Measurements from ENCODE around the gene ADISSP. TPM values are rescaled to one million over a fixed set of nuclear protein-coding genes. Genes with fewer than 3 reads are reported as not detected.

The ADISSP gene
- total and polyA plus RNA-seq, 2 of the 8 experiments (the other 6 are each of a cell fraction or from before 2014, with no cell fraction given), result 111 to 141 TPM

DNA sequence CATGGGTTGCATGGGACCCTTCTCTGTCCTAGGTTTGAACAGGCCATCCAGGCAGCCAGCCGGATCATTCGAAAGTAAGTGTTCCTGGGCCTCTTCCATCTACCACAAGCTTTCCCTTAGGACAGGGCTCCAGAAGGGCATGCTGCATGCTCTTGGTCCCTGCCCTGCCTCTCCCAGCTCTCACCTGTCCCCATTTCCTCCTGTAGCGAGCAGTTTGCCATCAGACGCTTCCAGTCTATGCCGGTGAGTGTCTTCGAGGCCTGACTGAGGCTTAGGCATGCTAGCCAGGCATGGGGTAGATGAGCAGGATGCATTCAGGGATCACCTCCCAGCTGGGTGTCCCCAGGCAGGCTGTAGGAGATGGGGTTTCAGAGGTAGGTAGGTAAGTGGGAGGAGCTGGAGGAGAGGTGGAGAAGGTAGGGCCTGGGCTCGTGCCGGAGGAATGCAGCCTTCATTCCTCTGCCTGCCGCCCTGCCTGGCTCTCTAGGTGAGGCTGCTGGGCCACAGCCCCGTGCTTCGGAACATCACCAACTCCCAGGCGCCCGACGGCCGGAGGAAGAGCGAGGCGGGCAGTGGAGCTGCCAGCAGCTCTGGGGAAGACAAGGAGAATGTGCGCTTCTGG, 32.8 kb upstream of the ADISSP start:
- no peaks in the 10 kb centered on the region; a peak in 1 of 4 replicates for H3K79me2 ChIP-seq (ENCODE audit: control insufficient read depth in 1 of 2, insufficient read depth in 2 of 2, low read length in 2 of 2)
- peaks cover 5 to 35% (median 28%) of the 10 kb centered on the region in 4 experiments for H3K4me1 ChIP-seq (replicated peaks in 1 of 4; ENCODE audit: control insufficient read depth in 3 of 4, insufficient read depth in 4 of 4, low read length in 3 of 4)
- no peaks in the 10 kb centered on the region for H3K9me3 ChIP-seq (ENCODE audit: insufficient read depth in 2 of 2, low read depth in 1 of 2, low read length in 1 of 2)
- H3K27ac ChIP-seq (ENCODE audit: low read depth, low read length), result peak overlapping the region; percentile 71; the same call in 1 of the 2 replicates
- H4K8ac ChIP-seq (ENCODE audit: extremely low read depth, insufficient read depth, low read length), result no peak overlapping the region; the same call in 1 of the 2 replicates
- H3K4me2 ChIP-seq (ENCODE audit: insufficient read depth in 1 of 2, low read depth in 2 of 2, low read length in 2 of 2), result peak overlapping the region; percentile 52 to 82
- H3K27me3 ChIP-seq (replicated peaks in 1 of 4; ENCODE audit: control insufficient read depth in 3 of 4, extremely low read depth in 1 of 4, insufficient read depth in 3 of 4, low read length in 3 of 4), result no peaks in the 10 kb centered on the region
- no peak overlapping the region for H2BK120ac ChIP-seq (replicated peaks; ENCODE audit: low read depth, low read length)
- no peak overlapping the region; the same call in 1 of the 2 replicates for H2BK15ac ChIP-seq (ENCODE audit: low read length)
- POLR2A ChIA-PET (ENCODE audit: partially characterized antibody), result interaction anchor here (1.0 to 2.9 kb wide), 15 partner anchors 9 to 123 kb away, joined by 3 to 29 read pairs (median 6); partner anchors contain the start of genes ADISSP, AP5S1, CENPB and PANK2
- peaks cover 3% of the 10 kb centered on the region in 2 experiments for H4K20me1 ChIP-seq (replicated peaks in 1 of 2; ENCODE audit: control insufficient read depth in 1 of 2, insufficient read depth in 2 of 2, low read length in 2 of 2)
- WGBS, 2 experiments (ENCODE audit: extremely low coverage in 1 of 2, insufficient coverage in 1 of 2, insufficient read length in 1 of 2, insufficient replicate concordance in 2 of 2, low coverage in 1 of 2, low lambda C conversion rate in 2 of 2, missing lambda C conversion rate in 1 of 2), result 59% methylated on average over 18 of the region's 18 CpGs; no CpG with 5 or more reads in 1 of the 2 experiments
- H4K91ac ChIP-seq (replicated peaks; ENCODE audit: insufficient read length, low read length), result no peak overlapping the region
- no peak overlapping the region for H2AFZ ChIP-seq (ENCODE audit: low read length)
- H3K56ac ChIP-seq (replicated peaks; ENCODE audit: insufficient read length, low read depth, low read length), result no peak overlapping the region
- H3K9ac ChIP-seq (replicated peaks in 1 of 4; ENCODE audit: extremely low read depth in 1 of 4, low read depth in 3 of 4, low read length in 3 of 4), result peak overlapping the region in 1 of 4 experiments; percentile 9; a peak in 3 of 7 replicates
- H3K14ac ChIP-seq (ENCODE audit: insufficient read length), result no peak overlapping the region
- H3K36me3 ChIP-seq (ENCODE audit: control insufficient read depth in 2 of 4, insufficient read depth in 4 of 4, low read length in 3 of 4), result peaks cover 4 to 35% (median 30%) of the 10 kb centered on the region in 4 experiments
- peak overlapping the region; percentile 30 for H4K5ac ChIP-seq (ENCODE audit: insufficient read length, low read depth, low read length)
- H3K4me3 ChIP-seq (ENCODE audit: extremely low read depth in 1 of 4, insufficient read depth in 2 of 4, low read depth in 3 of 4, low read length in 4 of 4), result peak overlapping the region in 2 of 4 experiments; percentile 15 to 42; a peak in 3 of 8 replicates
- H3K4ac ChIP-seq (replicated peaks; ENCODE audit: insufficient read length, low read depth, low read length), result peak overlapping the region; percentile 30
- H3K23ac ChIP-seq (ENCODE audit: insufficient read length), result no peak overlapping the region
- FAIRE-seq (peak; percentile 84), DNase-seq (ENCODE audit: low read depth in 1 of 2, low spot score in 2 of 2) (no peak)
- H3K79me1 ChIP-seq (ENCODE audit: low read depth, low read length), result no peaks in the 10 kb centered on the region; the same call in 1 of the 2 replicates
- no peak overlapping the region for H2AK5ac ChIP-seq (ENCODE audit: low read depth, low read length)
- H2BK5ac ChIP-seq (ENCODE audit: low read depth, low read length), result peak overlapping the region; percentile 62; the same call in 1 of the 2 replicates
- CTCF ChIA-PET (ENCODE audit: partially characterized antibody), result interaction anchor here (0.6 to 3.7 kb wide), 8 partner anchors 13 to 271 kb away, joined by 3 to 29 read pairs (median 3); partner anchors contain the start of gene CENPB
- H3K18ac ChIP-seq (ENCODE audit: extremely low read depth, low read length), result peak overlapping the region; percentile 6
- H2BK20ac ChIP-seq (ENCODE audit: low read length), result 0 out of 2 replicates have a peak overlapping the region, but pooled peaks have one; percentile 2
- H2BK12ac ChIP-seq (ENCODE audit: low read depth, low read length), result peak overlapping the region; percentile 13; the same call in 1 of the 2 replicates
- peaks cover 9% of the 10 kb centered on the region; the same call in 1 of the 2 replicates for H3K23me2 ChIP-seq (ENCODE audit: low read depth, low read length)
- TF ChIP-seq POLR2AphosphoS5 (IDR thresholded peaks at IDR 0.05; ENCODE audit: low read depth, low read length), result peak; percentile 35; the same call in 1 of the 2 replicates
- peak in 1 of 2 experiments; percentile 53; a peak in 1 of 3 replicates for TF ChIP-seq POLR2A (IDR thresholded peaks at IDR 0.05; ENCODE audit: control extremely low read depth in 1 of 2, low read depth in 2 of 2, low read length in 2 of 2)
- peak; percentile 83 for TF ChIP-seq TEAD4 (IDR thresholded peaks at IDR 0.05; ENCODE audit: low read depth, low read length)
- TF ChIP-seq CREB1 (IDR thresholded peaks at IDR 0.05), result no peak
- TF ChIP-seq SIN3A (conservative IDR thresholded peaks at IDR 0.05 in 1 of 2, IDR thresholded peaks at IDR 0.05 in 1 of 2; ENCODE audit: low read depth in 1 of 2, low read length in 2 of 2), result 0 out of 4 replicates have a peak, but pooled peaks of 1 of the 2 experiments have one; percentile 20
- TF ChIP-seq HDAC2 (IDR thresholded peaks at IDR 0.05; ENCODE audit: borderline replicate concordance in 1 of 2, low read depth in 2 of 2, low read length in 2 of 2), result no peak
- peak; percentile 81 for TF ChIP-seq TBP (IDR thresholded peaks at IDR 0.05; ENCODE audit: low read depth, low read length)
- TF ChIP-seq GABPA (IDR thresholded peaks at IDR 0.05; ENCODE audit: borderline replicate concordance, insufficient read depth, low read length), result 0 out of 2 replicates have a peak, but pooled peaks have one; percentile 10
- no peak for TF ChIP-seq CTBP2 (IDR thresholded peaks at IDR 0.05; ENCODE audit: borderline replicate concordance, insufficient read depth, insufficient read length, low read length)
- peak; percentile 32; the same call in 1 of the 2 replicates for TF ChIP-seq YY1 (IDR thresholded peaks at IDR 0.05; ENCODE audit: low read depth, low read length)
- TF ChIP-seq TAF1 (IDR thresholded peaks at IDR 0.05; ENCODE audit: low read depth, low read length), result peak; percentile 53; the same call in 1 of the 2 replicates
